ENCODE data around the gene GFRA1.

DNA sequence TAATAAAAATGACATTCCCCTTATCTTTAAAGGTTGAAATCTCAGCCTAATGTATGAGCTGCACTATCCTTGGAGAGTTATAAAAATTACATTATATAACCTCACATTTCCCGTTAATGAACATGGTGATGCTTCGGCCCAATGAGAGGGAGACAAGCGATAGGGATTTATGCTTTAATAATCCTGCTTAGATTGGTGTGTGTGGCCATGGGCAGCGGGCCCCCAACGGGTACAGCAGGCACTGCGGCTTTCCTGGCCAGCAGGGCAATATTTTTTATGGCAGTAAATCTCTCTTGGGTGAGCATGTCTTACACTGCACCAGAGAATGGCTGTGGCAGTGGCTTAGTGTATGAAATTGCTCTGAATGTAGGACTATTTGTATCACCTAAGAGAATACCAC is 246.3 kb downstream of the GFRA1 start:
- TF ChIP-seq, protein P1, sequence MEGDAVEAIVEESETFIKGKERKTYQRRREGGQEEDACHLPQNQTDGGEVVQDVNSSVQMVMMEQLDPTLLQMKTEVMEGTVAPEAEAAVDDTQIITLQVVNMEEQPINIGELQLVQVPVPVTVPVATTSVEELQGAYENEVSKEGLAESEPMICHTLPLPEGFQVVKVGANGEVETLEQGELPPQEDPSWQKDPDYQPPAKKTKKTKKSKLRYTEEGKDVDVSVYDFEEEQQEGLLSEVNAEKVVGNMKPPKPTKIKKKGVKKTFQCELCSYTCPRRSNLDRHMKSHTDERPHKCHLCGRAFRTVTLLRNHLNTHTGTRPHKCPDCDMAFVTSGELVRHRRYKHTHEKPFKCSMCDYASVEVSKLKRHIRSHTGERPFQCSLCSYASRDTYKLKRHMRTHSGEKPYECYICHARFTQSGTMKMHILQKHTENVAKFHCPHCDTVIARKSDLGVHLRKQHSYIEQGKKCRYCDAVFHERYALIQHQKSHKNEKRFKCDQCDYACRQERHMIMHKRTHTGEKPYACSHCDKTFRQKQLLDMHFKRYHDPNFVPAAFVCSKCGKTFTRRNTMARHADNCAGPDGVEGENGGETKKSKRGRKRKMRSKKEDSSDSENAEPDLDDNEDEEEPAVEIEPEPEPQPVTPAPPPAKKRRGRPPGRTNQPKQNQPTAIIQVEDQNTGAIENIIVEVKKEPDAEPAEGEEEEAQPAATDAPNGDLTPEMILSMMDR (IDR thresholded peaks at IDR 0.05): no peak
- no peak for TF ChIP-seq POLR2A (IDR thresholded peaks at IDR 0.05)
